Suppressor macrophage (primary cell): Measurements from ENCODE around the gene HSD17B3.
"Not testable (repeated sequence)": the region's sequence is repeated elsewhere in the genome, so short reads cannot be mapped to it uniquely, and the experiment has no call there.

ENCODE experiments used
- DNase-seq, 4 experiments: peaks; one replicate each; pipeline ENCODE4 v3.0.0-alpha.2; 2020 to 2022

The HSD17B3 gene

DNA sequence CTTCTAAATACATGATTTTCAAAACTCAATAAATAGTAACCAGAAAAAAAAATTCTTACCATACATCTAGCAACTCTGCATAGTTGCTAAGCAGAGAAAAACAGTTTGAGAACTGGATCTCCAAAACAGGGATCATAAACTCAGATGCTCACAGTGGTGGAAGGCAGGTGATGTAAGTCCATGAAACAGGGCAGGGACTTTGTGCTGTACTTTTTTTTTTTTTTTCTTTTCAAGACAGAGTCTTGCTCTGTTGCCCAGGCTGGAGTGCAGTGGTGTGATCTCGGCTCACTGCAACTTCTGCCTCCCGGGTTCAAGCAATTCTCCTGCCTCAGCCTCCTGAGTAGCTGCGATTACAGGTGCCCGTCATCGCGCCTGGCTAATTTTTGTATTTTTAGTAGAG lies 5.0 kb upstream of the HSD17B3 start:
- not testable (repeated sequence) for DNase-seq

DNA sequence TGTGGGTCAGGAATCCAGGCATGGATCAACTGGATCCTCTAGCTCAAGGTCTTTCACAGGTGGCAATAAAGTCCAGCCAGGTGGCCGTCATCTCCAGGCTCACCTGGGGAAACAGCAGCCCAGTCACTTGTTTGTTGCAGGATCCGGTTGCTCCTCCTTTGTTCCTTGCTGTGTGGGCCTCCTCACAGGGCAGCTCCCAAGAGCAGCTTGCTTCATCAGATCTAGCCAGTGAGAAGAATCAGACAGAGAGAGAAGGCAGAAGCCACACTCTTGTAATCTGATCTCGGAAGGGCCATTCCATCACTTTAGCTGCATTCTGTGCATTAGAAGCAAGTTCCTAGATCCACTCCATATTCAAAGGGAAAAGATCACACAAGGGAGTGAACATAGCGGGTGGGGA lies 3.2 kb upstream of the HSD17B3 start:
- no peak for DNase-seq

DNA sequence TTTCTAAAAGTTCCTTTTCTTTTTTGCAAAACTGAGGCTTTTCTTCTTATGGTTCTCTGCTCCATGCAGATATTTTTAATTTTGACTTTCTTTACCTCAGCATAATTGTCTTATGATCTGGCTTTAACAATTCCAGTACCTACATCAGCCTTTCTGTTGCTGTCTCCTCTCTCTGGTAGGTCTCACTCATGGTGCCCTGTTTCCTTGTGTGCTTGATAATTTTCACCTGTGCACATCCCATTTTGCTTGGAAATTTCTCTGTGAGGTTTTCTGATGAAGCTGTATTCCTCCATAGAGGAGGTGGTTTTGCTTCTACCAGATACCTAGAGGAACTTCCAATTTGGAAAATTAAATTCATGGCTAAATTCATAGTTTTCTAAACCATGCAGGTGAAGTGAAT lies 2.3 kb upstream of the HSD17B3 start:
- no peak for DNase-seq

DNA sequence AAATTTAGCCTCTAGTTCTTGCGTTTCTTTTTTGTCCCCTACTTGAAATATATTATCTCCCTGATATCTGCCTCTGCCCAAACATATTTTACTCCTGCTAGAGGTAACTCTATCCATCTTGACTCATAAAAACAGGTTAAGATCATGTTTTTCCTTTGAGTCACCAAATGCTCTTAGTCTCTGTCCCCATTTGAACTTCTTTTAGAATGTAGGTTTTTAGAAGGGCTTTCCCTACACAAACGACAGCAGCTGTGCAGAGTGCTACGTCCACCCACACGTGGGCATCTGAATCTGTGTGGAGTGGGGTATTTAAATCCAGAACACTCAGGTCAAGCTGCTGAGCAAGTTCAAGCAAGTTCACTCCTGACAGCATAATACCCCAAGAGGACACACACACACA lies 2.2 kb downstream of the HSD17B3 start:
- no peak for DNase-seq

DNA sequence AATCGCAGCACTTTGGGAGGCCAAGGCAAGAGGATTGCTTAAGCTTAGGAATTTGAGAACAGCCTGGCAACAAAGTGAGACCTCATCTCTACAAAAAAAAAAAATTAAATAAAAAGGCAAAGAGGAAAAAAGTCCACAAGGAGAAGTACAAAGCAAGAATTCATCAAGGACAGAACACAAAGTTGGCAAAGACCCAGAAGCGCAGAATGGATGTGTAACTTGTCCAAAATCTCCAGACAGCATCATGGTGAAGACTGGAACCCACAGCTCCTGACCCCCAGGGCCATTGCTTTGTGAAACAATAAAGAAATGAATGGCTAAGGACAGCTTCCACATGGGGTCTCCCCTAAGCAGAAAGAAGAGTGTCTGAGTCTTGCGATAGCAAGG lies 7.8 kb downstream of the HSD17B3 start:
- DNase-seq = no peak

DNA sequence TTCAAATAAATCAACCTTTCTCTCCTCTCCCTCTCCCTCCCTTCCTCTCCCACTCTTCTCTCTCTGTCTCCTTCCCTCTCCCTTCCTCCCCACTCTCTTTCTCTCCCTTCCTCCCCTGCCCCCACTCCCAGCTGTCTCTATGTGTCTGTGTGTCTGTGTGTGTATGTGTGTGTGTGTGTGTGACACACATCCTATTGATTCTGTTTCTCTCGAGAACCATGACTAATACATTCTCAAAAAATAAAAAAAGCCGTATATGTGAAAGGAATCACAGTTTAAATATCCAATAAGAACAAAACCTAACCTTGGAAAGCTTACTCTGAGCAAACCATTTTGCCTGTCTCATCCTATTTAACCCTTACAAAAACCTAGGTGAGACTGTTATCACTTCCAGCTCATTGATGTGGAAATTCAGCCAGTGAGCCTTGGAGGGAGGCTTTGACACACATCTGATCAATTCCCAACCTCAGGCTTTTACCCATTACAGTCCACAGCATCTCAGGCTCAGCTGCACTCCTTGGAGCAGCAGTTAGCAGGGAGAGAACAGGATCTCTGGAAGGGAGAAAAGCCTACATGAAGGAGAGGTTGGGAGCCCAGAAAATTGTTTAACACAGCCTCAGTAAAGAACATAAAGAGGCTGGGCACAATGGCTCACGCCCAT lies 8.3 kb downstream of the HSD17B3 start:
- no peak for DNase-seq

DNA sequence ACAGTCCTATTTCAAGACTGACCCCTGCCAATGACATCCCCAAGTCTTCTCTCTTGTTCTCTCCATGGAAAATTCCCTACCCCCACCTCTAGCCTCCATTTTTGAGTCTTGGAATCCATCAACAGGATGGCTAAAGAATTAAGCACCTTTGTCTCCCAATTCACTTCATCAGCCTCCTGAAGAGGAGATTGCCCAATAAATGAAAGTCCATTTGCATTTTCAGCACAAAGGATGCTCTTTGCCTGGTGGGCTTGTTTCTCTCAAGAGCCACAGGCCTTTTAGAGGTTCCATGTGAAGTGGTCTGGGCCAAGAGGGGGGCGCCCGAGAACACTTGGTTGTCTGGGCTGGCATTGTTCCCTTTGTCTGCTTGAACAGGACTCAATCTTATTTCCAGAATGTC lies 12.6 kb downstream of the HSD17B3 start:
- no peak for DNase-seq

DNA sequence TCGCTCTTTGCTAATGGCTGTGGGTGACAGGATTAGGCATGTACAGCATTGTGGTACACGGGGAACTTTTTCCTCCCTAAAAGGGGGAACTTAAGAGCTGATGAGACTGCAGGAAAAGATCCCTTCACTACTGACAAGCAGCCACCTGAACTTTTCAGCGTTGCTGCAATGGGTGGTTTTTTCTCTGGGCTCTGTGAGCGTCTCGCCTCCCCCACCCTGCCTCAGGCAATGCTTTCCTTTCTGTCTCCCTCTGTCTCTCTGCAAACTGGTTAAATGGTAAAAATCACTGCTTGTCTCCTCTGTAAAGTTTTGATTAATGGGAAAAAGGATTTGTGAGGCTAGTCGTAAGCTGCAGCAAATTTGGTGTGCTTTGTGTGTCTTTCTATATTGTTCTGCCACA lies 20.3 kb downstream of the HSD17B3 start:
- DNase-seq = no peak

DNA sequence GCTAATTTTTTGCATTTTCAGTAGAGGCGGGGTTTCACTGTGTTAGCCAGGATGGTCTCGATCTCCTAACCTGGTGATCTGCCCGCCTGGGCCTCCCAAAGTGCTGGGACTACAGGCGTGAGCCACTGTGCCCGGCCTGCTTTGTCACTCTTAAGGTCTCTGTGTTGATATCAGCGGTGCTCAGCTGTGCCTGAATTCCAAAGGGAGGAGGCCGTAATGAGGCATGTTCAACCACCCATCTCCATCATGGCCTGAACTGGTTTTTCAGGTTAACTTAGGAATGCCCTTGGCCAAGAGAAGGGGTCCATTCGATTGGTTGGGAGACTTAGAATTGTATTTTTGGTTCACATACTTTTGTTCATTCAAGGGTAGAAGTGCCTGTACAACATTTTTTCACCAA lies 22.0 kb downstream of the HSD17B3 start:
- DNase-seq = no peak

DNA sequence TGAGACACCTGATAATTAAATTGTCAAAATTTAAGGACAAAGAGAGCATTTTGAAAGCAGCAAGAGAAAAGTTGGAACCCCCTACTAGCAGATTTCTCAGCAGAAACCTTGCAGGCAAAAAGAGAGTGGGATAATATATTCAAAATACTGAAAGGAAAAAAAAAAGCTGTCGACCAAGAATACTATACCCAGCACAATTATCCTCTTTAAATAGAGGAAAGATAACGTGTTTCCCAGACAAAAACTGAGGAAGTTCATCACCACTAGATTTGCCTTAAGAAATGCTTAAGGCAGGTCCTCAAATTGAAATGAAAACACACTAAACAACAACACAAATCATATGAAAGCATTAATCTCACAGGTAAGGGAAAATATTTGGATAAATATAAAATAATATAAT lies 27.0 kb downstream of the HSD17B3 start:
- peak in 1 of 4 experiments; percentile 0 for DNase-seq

DNA sequence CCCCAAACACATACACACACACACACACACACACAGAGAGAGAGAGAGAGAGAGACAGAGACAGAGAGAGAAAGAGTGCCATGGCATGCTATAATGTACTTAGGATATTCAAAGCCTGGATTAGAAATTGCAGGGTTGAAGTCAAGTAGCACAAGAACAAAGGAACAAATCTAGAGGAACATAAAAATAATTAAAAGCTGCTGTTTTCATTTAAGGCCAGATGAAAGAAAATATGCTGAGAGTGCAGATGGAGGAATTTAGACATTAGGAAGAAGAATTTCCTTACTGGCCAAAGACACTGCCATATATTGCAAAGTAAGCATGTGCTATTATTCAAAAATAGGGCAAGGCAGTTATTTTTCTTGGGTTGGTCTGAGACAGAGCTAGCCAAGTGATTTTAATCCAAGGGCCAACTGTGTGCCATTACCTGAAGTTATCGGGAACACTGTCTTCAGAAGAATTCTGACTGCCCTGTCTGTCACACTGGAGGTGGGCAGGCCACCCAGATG lies 31.7 kb downstream of the HSD17B3 start:
- DNase-seq = no peak

DNA sequence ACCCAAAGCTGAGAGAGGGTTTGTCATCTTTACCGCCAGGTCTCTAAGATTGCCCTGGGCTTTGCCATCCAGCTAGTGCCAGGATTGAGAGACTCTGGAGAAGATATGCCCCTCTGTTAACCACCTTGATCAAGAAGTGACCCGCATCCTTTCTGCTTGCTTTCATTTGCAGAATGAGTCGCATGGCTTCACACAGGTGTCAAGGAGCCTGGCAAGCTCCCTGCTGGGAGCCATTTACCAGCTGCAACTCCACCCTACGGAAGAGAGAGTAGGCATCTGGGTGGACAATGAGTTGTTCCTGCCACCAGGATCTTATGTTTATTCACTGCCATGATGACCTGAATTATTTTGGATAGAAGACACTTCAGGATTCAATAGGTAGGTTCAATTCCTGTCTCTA lies 43.0 kb downstream of the HSD17B3 start:
- no peak for DNase-seq

DNA sequence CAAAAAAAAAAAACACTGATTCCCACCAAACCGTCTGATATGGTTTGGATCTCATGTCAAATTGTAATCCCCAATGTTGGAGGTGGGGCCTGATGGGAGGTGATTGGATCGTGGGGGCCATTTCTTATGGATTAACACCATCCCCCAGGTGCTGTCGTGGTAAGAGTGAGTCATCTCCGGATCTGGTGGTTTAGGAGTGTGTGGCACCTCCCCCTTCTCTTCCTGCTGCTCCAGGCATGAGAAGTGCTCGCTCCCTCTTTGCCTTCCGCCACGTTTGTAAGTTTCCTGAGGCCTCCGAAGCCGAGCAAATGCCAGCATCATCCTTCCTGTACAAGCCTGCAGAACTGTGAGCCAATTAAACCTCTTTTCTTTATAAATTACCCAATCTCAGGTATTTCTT lies 45.2 kb downstream of the HSD17B3 start:
- DNase-seq = no peak

DNA sequence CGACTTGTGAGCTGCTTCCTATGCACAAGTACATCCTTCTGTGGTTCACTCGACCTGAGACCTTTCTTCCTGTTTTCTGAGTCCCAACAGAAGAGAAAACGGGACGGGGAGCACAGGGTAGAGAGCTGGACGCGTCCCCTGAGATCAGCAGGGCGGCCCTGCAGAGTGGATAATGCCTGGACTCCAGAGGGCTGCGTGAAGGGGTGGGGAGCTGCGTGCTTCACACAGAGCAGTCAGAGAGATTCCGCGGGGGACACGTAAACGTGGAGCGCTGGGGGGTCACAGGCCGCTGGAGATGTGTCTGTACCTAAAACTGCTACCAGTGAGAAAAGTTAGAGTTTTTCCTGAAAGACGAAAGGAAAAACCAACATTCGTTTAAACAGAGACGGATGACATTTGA lies 46.3 kb downstream of the HSD17B3 start:
- no peak for DNase-seq

DNA sequence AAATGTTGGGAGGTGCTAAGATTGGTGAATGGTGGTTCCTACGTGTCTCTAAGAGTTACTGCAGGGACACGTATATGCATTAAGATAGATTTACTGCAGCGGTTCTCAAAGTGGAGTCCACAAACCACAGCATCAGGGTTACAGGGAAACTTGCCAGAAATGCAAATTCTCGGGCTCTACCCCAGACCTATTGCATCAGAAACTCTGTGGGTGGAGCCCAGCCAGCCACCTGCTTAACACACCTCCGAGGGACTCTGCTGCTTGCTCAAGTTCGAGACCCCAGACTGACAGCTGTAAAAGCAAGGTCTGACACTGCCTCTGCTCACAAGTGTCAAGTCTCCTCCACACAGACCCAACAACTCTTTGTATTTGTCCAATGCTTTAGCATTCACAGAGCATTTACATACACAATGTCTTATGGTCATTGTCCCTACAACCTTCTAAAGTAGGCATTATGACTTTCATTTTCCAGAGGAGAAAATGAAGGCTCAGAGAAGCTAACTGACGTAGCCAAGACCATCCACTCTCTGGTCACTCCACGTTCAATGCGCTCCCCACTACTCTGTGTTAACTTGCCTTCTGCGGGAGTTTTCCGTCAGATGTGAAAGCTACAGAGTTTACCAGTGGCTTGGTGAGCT lies 48.8 kb downstream of the HSD17B3 start:
- DNase-seq = no peak

DNA sequence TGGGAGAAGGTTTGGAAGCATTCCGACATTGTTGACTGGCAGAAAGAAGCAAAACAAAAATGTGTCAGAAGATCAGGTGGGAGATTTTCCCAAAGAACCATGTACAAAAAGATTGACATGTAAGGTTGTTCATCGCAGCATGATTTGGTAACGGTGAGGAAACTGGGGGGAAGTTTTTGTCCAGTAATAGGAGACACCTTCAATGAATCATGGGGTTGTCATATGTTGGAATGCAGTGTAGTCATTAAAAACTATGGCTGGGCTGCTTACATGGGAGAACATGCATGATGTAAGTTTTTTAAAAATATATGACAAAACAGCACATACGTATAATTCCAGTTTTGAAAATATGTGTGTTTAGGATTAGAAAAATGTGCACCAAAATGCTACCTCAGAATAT lies 50.5 kb downstream of the HSD17B3 start:
- DNase-seq = no peak

DNA sequence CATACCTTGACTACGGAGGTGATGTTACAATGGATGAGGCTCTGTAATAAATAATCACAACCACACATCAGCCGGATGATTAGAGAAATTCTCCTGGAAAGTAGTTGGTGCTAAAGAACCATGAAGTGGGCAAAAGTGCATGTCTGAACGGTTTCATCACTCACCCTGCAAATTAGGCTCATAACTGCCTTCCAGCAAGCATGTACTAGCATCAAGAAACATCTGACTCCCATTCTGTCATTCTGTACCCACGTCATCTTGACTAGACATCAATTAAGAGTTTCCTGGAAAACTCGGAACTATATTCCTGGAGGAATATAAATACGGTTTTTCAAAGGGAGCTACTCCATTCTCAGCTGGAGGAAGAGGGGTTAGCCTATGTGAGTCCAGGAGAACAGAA lies 52.2 kb downstream of the HSD17B3 start:
- no peak for DNase-seq

DNA sequence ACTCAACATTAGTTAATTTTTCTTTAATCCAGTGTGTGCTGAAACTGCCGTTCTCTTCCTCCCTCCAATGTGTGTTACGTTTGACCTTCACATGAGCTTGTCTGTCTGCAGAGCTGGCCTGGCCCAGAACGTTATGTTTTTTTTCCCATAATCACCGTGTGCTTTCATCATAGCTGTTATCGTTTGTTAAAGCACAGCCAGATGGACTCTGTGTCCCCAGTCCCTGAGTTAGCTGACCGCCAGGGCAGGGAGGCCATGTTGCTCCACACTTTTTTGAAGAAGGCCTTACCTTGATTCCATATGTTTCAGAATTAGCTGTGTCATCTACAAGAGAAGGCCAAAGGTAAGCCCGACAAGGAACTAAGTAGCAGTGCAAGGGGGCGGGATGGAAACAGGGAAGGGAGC lies 55.7 kb downstream of the HSD17B3 start:
- DNase-seq = no peak

DNA sequence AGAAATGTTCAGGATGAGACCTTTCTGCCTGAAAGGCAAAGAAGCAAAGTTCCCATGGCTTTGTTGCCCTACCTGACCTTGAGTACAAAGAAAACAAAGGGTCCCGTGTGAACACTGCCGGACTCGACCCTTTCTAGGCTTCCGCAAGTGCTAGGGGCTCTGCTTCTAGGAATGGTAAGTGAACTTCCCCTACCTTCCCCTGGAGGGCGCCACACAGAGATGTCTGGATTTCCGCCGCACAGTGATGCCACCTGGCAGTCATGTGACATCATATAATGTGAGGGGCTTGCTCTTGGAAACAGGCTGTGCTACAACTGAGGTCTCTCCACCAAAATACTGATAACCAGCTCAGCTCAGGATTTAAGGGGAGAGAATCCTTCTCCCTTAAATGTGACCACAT lies 56.6 kb downstream of the HSD17B3 start:
- no peak for DNase-seq

DNA sequence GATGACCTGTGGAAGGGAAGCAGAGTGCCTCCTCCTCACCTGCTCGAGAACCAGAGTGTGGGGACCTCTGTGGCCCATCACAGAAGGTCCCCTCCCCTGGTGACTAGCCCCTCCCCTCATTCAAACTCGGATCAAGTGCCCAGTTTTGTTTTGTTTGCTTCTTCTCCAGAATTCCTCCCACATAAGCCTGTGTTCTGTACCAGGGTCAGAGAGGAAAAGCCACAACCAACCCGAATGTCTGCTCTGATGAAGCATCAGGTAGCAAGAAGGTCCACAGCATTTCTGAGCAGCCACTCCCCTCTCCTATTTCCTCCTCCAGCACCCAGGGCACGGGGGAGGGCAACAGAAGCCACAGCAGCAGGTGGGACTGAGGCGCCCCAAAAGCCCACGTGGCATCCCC lies 58.2 kb downstream of the HSD17B3 start:
- no peak for DNase-seq

DNA sequence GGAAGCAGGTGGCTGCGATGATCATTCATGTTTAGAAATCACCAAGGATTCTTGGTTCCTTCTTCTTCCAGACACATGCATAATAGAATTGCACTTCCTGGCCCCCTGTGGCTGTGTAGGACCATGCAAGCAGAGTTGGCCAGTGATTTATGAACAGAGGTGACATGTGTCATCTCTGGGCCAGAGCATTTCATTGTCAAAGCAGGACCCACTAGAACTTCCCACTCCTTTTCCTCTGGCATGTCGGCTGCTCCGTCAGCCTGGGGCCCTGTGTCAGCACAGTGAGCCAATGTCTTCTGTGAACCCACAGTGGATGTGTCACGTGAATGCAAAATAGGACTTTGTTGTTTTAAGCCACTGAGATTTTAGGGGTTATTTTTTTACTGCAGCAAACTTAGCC lies 59.2 kb downstream of the HSD17B3 start:
- DNase-seq = peak in 1 of 4 experiments; percentile 6

DNA sequence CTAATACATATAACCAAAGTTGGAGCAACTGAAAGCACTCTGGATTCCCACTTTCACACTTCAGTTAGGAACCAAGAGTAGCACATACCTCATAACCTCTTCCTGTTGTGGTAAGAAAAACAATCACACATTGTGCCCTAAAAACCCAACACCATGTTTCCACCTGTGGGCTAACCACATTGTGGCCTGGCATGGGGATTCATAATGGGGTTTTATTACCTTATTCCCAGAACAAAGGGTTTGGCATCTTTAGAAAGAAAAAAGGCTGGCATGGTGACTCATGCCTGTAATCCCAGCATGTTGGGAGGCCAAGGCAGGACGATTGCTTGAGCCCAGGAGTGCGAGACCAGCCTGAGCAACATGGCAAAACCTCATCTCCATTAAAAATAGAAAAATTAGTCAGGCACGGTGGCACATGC lies 60.6 kb downstream of the HSD17B3 start:
- DNase-seq = no peak

DNA sequence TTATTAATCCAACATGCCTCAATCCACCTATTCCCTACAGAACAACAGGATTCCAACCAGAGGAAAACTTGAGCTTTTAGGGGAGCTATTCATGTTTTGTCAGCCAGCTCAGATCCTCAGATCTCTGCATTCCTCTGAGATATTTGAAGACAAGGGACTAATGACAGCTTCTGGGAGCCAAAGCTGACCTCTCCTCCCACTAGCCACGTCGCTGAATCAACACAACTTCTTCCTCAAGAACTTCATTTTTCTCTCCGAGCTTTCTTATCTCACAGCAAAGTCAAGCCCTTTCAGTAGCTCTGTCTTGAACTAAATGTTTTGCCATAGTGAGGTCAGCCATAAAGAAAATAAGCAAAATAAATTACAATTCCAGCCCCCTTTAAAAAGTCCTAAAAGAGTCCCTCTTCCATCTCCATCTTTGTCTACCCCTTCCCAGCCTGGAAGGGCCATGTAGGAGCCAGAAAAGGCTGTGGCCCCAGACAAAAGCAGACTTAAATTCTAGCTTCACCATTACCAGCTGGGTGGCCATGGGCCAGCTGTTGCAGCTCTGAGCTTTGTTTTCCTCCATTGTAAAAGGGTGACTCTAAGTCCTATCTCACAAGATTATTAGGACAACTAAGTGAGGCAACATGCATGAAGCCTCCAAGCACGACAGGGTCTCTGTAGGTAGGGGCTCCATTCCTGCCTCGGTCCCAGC lies 65.0 kb downstream of the HSD17B3 start:
- no peak for DNase-seq

DNA sequence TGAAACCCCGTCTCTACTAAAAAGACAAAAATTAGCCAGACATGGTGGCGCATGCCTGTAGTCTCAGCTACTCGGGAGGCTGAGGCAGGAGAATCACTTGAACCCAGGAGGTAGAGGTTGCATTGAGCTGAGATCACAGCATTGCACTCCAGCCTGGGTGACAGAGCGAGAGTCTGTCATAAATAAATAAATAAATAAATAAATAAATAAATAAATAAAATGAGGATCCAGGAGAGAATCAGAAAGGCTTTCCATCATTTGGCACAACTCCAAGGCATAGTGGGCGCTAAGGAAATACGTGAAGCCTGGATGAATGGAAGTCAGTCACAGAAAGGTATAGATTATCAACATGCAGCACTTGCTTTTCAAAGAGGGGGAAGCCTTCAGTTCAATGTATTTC lies 65.6 kb downstream of the HSD17B3 start:
- DNase-seq = not testable (repeated sequence)
